NCI-H748 (cell line): ENCODE measurements around the gene ZNF423.
"Not testable (repeated sequence)": the region's sequence is repeated elsewhere in the genome, so short reads cannot be mapped to it uniquely, and the experiment has no call there.

ENCODE experiments used
- DNase-seq: peaks from one replicate; lab custom pipeline; 2025; ENCODE audit not compliant: unreplicated experiment; lab: John Stamatoyannopoulos, UW

The ZNF423 gene

DNA sequence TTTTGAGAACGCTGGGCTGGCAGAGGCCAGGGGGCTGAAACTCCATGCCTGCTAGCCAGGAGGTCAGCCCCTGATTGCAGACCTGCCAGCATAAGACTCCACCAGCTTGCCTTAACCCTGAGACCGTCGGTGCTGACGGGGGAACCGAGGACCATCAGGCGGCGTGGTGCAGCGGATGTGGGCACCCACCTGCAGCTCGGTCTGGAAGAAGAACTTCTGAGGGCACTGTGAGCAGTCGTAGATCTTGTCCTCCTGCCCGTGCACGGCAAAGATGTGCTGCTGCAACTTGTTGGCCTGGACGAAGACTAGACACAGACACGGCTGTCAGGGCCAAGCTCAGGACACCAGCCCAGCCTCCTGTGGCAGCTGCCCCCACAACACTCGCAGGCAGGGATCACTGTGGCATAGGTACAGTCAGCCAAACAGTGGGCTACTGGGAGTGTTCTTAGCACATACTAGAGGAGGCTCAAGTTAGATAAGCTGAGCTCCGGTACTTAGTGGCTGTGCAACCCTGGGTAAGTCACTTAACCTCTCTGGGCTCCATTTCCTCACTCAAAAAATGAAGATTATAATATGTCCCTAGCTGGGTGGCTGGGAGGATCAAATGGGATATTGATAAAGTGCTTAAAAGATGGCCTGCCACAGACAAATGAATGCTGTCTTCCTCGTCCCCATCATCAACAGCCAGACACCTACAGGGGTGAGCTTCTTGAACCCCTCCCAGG is 332.3 kb downstream of the ZNF423 start:
- DNase-seq: no peak

- no peak for DNase-seq
Observed at GRCh38 chr16:49521734-49522325, 334.1 kb downstream of the ZNF423 start.

GRCh38 chr16:49520492-49521038 is 335.3 kb downstream of the ZNF423 start:
- DNase-seq: peak; percentile 2

- DNase-seq: no peak
Observed at GRCh38 chr16:49519741-49520140, 336.2 kb downstream of the ZNF423 start.

- DNase-seq: no peak
Observed at GRCh38 chr16:49519008-49519656, 336.8 kb downstream of the ZNF423 start.

GRCh38 chr16:49516382-49517036 is 339.4 kb downstream of the ZNF423 start:
- DNase-seq: no peak

GRCh38 chr16:49515861-49516260 is 340.1 kb downstream of the ZNF423 start:
- DNase-seq: no peak

DNA sequence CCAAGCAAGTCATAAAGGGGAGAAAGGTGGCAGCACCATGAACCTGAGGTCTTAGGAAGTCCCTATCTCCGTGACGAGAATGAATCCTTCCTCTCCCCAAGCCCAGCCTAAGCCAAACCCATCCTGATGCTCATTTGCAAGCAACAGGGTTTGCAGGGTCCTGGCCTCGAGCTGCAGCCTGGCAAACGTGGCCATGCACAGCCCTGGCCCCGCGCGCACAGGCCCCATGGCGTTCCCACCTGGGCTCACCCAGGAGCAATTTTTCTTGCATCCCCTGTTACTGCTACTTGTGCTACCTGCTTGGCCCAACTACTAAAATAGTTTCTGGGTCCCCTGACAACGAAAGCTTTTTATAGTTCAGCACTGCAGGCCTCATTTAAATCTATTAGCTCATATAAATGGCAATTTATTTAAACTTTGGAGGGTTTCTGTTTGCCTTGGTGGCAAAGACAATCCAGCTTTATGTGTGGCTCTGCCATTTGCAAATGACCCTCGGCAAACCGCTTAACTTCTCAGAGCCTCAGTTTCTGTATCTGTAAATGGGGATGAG is 340.8 kb downstream of the ZNF423 start:
- DNase-seq: no peak

GRCh38 chr16:49514073-49514980 is 341.6 kb downstream of the ZNF423 start:
- no peak for DNase-seq

GRCh38 chr16:49513040-49513439 is 342.9 kb downstream of the ZNF423 start:
- DNase-seq: peak; percentile 42

DNA sequence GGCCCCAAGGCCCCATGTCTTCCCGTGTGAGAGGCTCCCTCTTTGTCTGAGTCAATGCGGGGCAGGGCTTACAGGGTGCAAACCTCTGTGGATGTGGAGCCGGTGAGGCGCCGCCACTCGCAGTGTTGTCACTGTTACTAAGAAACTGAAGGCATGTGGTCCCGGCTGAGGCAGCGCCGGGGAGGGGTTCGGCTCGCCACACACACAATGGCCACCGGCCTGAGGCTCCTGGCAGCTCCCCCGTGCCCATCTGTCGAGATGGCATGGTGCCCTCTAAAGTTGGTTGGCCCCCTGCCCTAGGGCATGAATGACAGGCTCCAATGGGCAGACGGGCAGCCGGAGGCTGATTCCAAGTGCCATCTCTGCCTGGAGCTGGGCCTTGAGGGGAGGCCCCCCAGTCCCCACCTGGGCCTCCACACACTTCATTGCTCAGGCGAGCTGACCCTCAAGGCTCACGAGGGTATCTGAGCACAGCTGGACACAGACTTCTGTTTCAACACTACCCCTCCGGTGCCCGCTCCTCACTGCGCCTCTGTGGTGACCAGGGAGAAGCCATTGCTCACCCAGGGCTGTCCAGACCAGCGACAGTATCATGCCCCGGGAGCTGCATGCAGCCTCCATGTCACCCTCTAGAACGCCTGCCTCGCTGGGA is 345.1 kb downstream of the ZNF423 start:
- DNase-seq: no peak

GRCh38 chr16:49510141-49510540 is 345.8 kb downstream of the ZNF423 start:
- DNase-seq: no peak

- DNase-seq: not testable (repeated sequence)
Observed at GRCh38 chr16:49506058-49507013, 349.6 kb downstream of the ZNF423 start.

DNA sequence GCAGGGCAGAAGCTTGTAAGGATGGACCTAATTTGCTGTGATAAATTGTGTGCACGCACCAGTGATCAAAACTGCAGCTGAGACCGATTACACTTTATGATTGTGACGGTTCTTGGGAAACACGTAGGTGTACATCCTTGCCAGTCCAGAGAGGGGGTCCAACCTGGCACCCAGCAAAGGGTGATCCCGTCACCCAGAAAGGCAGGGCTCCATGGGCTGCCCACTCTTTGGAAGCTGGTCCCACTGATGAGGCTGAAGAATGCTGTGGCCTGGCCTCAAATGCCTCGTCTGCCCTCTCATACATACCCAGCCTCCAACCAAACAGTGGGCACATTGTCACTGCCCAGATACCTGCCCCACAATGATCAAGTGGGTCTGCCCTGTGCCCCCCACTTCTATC is 350.4 kb downstream of the ZNF423 start:
- DNase-seq: no peak

GRCh38 chr16:49504626-49505025 is 351.3 kb downstream of the ZNF423 start:
- DNase-seq: no peak

DNA sequence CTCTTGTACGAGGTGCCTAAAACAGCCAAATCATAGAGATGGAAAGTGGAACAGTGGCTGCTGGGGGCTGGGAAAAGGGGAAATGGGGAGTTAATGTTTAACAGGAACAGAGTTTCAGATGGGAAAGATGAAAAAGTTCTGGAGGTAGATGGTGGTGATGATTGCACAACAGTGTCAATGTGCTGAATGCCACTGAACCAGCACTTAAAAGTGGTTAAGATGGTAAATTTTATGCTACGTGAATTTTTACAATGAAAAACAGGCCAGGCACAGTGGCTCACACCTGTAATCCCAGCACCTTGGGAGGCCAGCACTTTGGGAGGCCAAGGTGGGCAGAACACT is 351.9 kb downstream of the ZNF423 start:
- no peak for DNase-seq

- no peak for DNase-seq
Observed at GRCh38 chr16:49503256-49504022, 352.5 kb downstream of the ZNF423 start.
